Nephron (organoid): ENCODE results near the gene PHF24.
A peak's percentile ranks its signal among the peaks of the same experiment; 100 is the strongest.
"Not testable (repeated sequence)": the region's sequence is repeated elsewhere in the genome, so short reads cannot be mapped to it uniquely, and the experiment has no call there.

Experiments used
- H3K27ac Mint-ChIP-seq, 3 experiments: 2 replicates each; pipeline ENCODE4 v1.8.0; 2020; ENCODE audit warnings: mixed read lengths in 3 of 3, mild to moderate bottlenecking in 2 of 3, moderate library complexity in 1 of 3
- H3K27me3 Mint-ChIP-seq: 2 replicates; pipeline ENCODE4 v1.8.0; 2021; ENCODE audit warnings: low read depth, mild to moderate bottlenecking, moderate library complexity, mixed read lengths
- H3K36me3 Mint-ChIP-seq: 2 replicates; pipeline ENCODE4 v1.8.0; 2020; ENCODE audit warnings: low read depth, mixed read lengths
- H3K4me1 Mint-ChIP-seq: 2 replicates; pipeline ENCODE4 v1.8.0; 2020; ENCODE audit warnings: mixed read lengths
- H3K4me3 Mint-ChIP-seq, 3 experiments: 2 replicates each; pipeline ENCODE4 v1.8.0; 2020; ENCODE audit warnings: mild to moderate bottlenecking in 3 of 3, mixed read lengths in 3 of 3, moderate library complexity in 2 of 3
- H3K9me3 Mint-ChIP-seq: 2 replicates; pipeline ENCODE4 v1.8.0; 2020; ENCODE audit warnings: mixed read lengths
- CTCF ChIP-seq, 3 experiments: fragments of 200-600 bp; sonication (generic); IDR thresholded peaks; one replicate each; pipeline ENCODE4 v1.5.0; 2021; ENCODE audit warnings: antibody characterized with exemption in 3 of 3; ENCODE audit not compliant: unreplicated experiment in 3 of 3

Gene PHF24

DNA sequence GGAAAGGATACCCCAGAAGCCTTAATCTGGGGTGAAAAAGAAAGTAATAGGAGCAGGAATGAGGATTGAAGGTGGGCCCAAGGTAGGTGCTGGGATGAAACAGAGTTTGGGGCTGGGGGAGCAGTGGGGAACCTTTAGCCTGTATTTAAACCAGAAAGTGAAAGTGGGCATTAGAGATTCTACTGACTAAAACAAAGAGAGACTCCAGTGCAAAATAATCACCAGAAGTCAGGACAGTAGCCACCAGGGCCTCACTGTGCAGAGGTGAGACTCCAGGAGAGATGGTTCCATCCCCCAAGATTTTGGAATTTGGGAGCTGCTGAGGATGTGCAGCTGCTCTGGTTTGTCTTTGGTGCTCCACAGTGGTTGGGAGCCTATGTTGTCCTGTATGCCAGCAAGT lies 44.5 kb downstream of the PHF24 start:
- no peaks in the 10 kb centered on the region for H3K9me3 Mint-ChIP-seq
- no peak overlapping the region for H3K27ac Mint-ChIP-seq
- H3K27me3 Mint-ChIP-seq, result no peaks in the 10 kb centered on the region
- H3K4me1 Mint-ChIP-seq, result no peaks in the 10 kb centered on the region
- no peaks in the 10 kb centered on the region for H3K36me3 Mint-ChIP-seq
- no peak for TF ChIP-seq CTCF (IDR thresholded peaks at IDR 0.05; ENCODE audit: unreplicated experiment in 3 of 3)
- no peak overlapping the region for H3K4me3 Mint-ChIP-seq

DNA sequence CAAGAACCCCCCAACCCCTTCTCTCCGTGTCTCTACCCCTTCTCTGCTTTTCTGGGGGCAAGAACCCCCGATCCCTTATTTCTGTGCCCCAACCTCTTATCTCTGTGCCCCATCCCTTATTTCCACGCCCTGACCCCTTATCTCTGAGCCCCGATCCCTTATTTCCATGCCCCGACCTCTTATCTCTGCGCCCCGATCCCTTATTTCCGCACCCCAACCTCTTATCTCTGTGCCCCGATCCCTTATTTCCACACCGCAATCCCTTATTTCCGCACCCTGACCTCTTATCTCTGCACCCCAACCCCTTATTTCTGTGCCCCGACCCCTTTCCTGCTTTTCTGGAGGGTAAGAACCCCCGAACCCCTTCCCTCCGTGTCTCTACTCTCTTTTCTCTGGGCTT lies 46.2 kb downstream of the PHF24 start:
- not testable (repeated sequence) for H3K36me3 Mint-ChIP-seq, H3K27ac Mint-ChIP-seq, H3K9me3 Mint-ChIP-seq, H3K4me3 Mint-ChIP-seq, H3K27me3 Mint-ChIP-seq, H3K4me1 Mint-ChIP-seq

GRCh38 chr9:35010351-35010958 lies 52.4 kb downstream of the PHF24 start:
- Mint-ChIP-seq H3K36me3 (peaks cover 56% of the 10 kb centered on the region), H3K4me3 (no peak overlapping the region), H3K27me3 (no peaks in the 10 kb centered on the region), H3K27ac (no peak overlapping the region), H3K9me3 (peaks cover 28% of the 10 kb centered on the region), H3K4me1 (no peaks in the 10 kb centered on the region)
- TF ChIP-seq CTCF (IDR thresholded peaks at IDR 0.05; ENCODE audit: unreplicated experiment in 3 of 3), result no peak

DNA sequence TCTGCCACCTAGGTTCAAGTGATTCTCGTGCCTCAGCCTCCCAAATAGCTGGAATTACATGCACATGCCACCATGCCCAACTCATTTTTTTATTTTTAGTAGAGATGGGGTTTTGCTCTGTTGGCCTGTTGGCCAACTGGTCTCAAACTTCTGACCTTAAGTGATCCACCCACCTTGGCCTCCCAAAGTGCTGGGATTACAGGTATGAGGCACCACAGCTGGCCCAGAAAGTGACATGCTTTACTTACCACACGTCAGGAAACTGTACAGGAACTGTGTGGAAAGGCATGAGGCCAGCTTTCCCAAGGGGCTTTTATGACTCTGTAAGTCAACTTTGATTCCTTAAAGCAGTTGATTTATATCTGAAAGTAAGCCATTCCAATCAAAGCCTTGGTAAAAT lies 56.4 kb downstream of the PHF24 start:
- H3K9me3 Mint-ChIP-seq, result peaks cover 41% of the 10 kb centered on the region
- no peaks in the 10 kb centered on the region for H3K4me1 Mint-ChIP-seq
- peaks cover 71% of the 10 kb centered on the region for H3K36me3 Mint-ChIP-seq
- no peak for TF ChIP-seq CTCF (IDR thresholded peaks at IDR 0.05; ENCODE audit: unreplicated experiment in 3 of 3)
- no peak overlapping the region for H3K4me3 Mint-ChIP-seq
- H3K27me3 Mint-ChIP-seq, result no peaks in the 10 kb centered on the region
- no peak overlapping the region for H3K27ac Mint-ChIP-seq

DNA sequence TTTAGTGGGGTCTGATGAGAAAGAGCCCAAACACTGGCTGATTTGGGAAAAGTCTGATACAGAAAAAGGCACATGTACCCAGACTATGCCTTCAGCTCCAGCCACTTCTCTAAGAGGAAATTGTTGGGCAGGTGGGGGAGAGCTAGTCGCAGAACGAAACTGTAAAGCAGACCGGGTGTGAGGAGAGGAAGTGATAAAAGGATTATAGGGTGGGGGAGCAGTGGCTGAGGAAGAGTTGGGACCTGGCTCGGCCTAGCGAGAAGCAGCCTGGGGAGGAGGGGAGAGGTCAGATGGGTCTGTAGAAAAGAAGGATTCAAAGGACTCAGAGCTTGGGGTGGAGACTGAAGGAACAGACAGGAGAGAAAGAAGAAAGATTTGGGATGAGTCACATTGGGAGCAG lies 65.4 kb downstream of the PHF24 start:
- H3K4me3 Mint-ChIP-seq, H3K9me3 Mint-ChIP-seq, H3K27ac Mint-ChIP-seq: not testable (repeated sequence)

DNA sequence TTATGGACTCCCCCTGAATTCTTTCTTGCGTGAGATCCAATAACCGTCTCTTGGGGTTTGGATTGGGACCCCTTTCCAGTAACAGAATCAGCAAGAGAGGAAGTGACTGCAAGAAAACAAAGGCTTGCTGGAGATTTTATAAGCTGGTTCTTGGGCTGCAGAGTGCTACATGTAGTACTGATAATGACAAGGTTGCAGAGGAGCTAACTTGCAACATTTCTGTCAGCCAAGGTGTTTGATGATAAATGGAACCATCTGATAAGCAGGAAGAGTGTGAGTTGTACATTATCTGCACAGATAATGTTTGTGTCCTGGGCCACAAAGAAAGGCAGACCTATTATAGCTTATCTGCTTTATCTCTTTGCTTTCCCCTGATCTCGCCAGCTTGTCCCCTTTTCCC lies 68.6 kb downstream of the PHF24 start:
- Mint-ChIP-seq H3K9me3 (no peaks in the 10 kb centered on the region), H3K4me1 (peaks cover 22% of the 10 kb centered on the region), H3K27ac (peak overlapping the region in 2 of 3 experiments; percentile 13 to 26), H3K4me3 (no peak overlapping the region), H3K27me3 (no peaks in the 10 kb centered on the region), H3K36me3 (peaks cover 31% of the 10 kb centered on the region)
- no peak for TF ChIP-seq CTCF (IDR thresholded peaks at IDR 0.05; ENCODE audit: unreplicated experiment in 3 of 3)

More for the DNA sequence above, 65.4 kb downstream of the PHF24 start:
- H3K4me1 Mint-ChIP-seq, result peaks cover 28% of the 10 kb centered on the region
- H3K36me3 Mint-ChIP-seq, result peaks cover 39% of the 10 kb centered on the region
- not testable (repeated sequence) for H3K27me3 Mint-ChIP-seq

DNA sequence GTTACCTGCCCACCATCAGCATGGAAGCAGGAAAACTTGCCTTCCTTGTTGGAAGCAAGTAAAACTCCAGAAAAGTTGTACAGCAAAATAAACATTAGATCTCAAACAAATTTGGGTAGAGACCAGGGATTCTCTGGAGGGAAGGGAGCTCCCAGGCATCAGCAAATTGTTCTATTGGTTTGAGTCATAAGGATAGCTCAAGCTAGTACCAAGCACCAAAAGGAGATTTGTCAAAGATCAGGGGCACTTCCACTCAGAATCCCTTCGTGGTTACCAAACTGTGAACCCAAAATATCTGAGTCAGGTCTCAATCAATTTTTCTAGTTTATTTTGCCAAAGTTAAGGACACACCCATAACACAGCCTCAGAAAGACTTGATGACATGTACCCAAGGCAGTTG lies 69.3 kb downstream of the PHF24 start:
- Mint-ChIP-seq H3K4me1 (peaks cover 22% of the 10 kb centered on the region), H3K27me3 (no peaks in the 10 kb centered on the region), H3K36me3 (peaks cover 25% of the 10 kb centered on the region), H3K27ac (peak overlapping the region in 1 of 3 experiments; percentile 26), H3K4me3 (no peak overlapping the region), H3K9me3 (no peaks in the 10 kb centered on the region)
- no peak for TF ChIP-seq CTCF (IDR thresholded peaks at IDR 0.05; ENCODE audit: unreplicated experiment in 3 of 3)
